Spleen (tissue), 11 donors: ENCODE results near the gene NKAIN2. TPM values are rescaled to one million over a fixed set of nuclear protein-coding genes. Genes with fewer than 3 reads are reported as not detected.

Source experiments
- DNase-seq: peaks from one replicate; pipeline ENCODE4 v3.0.0-alpha.2; 2020
- H3K27ac ChIP-seq, 8 donors: fragments of 200-600 bp; sonication (generic) in 7 of 8; 1 replicate in 4 of 8; 2 replicates in 4 of 8; pipeline versions ENCODE4 v1.5.0 to v1.8.0; 2016 to 2021; ENCODE audit warnings: inconsistent platforms in 4 of 8, mild to moderate bottlenecking in 4 of 8, moderate library complexity in 1 of 8
- H3K27me3 ChIP-seq, 7 donors: fragments of 200-600 bp; sonication (generic) in 6 of 7; replicated peaks in 1 of 7; 1 replicate in 4 of 7; 2 replicates in 3 of 7; pipeline versions ENCODE4 v1.5.0 to v1.8.0; 2016 to 2021; ENCODE audit warnings: inconsistent platforms in 3 of 7, mild to moderate bottlenecking in 1 of 7
- H3K36me3 ChIP-seq, 6 donors: fragments of 200-600 bp; sonication (generic) in 5 of 6; 1 replicate in 4 of 6; 2 replicates in 2 of 6; pipeline versions ENCODE4 v1.5.0 to v1.8.0; 2016 to 2021; ENCODE audit warnings: inconsistent platforms in 2 of 6
- H3K4me1 ChIP-seq, 6 donors: fragments of 200-600 bp; sonication (generic) in 5 of 6; 1 replicate in 3 of 6; 2 replicates in 3 of 6; pipeline versions ENCODE4 v1.5.0 to v1.8.0; 2016 to 2021; ENCODE audit warnings: inconsistent platforms in 3 of 6
- H3K4me3 ChIP-seq, 8 donors: fragments of 200-600 bp; sonication (generic) in 7 of 8; 1 replicate in 4 of 8; 2 replicates in 4 of 8; pipeline versions ENCODE4 v1.5.0 to v1.8.0; 2016 to 2021; ENCODE audit warnings: inconsistent platforms in 4 of 8, mild to moderate bottlenecking in 4 of 8, moderate library complexity in 2 of 8
- H3K9me3 ChIP-seq, 8 donors: fragments of 200-600 bp; sonication (generic) in 7 of 8; 1 replicate in 4 of 8; 2 replicates in 4 of 8; pipeline versions ENCODE4 v1.5.0 to v1.8.0; 2016 to 2021; ENCODE audit warnings: inconsistent platforms in 4 of 8
- POLR2A ChIP-seq, 3 donors: fragments of 450-650 bp; IDR thresholded peaks; one replicate each; pipeline ENCODE4 v1.5.1; 2017; ENCODE audit warnings: antibody characterized with exemption in 3 of 3, mild to moderate bottlenecking in 1 of 3
- POLR2AphosphoS5 ChIP-seq, 3 donors: sonication (generic); formaldehyde crosslinking; IDR thresholded peaks; one replicate each; pipeline ENCODE4 v1.5.1; 2017; ENCODE audit warnings: antibody characterized with exemption in 3 of 3
- WGBS, 5 donors: extraction: QIAGEN DNeasy Blood & Tissue Kit in 3 of 5; methylation state at CpG; one replicate each; pipeline versions ENCODE4 v1.1.5 to v1.1.7; 2013 to 2018; 5-methylcytosine and 5-hydroxymethylcytosine counted together
- intact Hi-C: fragments of 100-400 bp; cut with DNase I; formaldehyde crosslinking; loops from one replicate; pipeline ENCODE4 v1.15.0; 2023; ENCODE audit warnings: low total_unique reads
- polyA plus RNA-seq, 3 donors: library from polyadenylated mRNA; stranded (reverse); fragments of 200-250 nt; gene quantifications; one replicate each; pipeline ENCODE4 v1.2.1, GENCODE V29; 2013
- total RNA-seq, 7 donors: library from RNA; depleted of rRNA in 3 of 7; stranded (reverse); fragments of >200 nt in 3 of 7; fragmentation: NEBNext Ultra II Directional in 4 of 7; extraction: Animal tissue kit (Norgen Biotek cat#: 25700) in 4 of 7; gene quantifications; one replicate each; pipeline versions ENCODE4 v1.1.0 to v1.2.1, GENCODE V29; 2016 to 2021
- TF ChIP-seq, protein P1 (sequence below), 11 experiments: fragments of 200-600 bp in 7 of 11; fragments of 450-650 bp in 4 of 11; sonication (generic) in 4 of 11; IDR thresholded peaks in 8 of 11; conservative IDR thresholded peaks in 3 of 11; 1 replicate in 7 of 11; 2 replicates in 4 of 11; pipeline versions ENCODE4 v1.4.0 to v1.8.0; 2016 to 2021; ENCODE audit warnings: antibody characterized with exemption in 11 of 11, inconsistent platforms in 4 of 11, mild to moderate bottlenecking in 1 of 11
- donor health status: healthy with polysubstance abuse.
- donor health status: DM: no; HTN: no; CAD: no; lungs with moderate emphysema.
- donor health status: DM: no; HTN: no; CAD: no.
- donor health status: Bipolar disorder and iron deficiency.
- donor health status: healthy.
- donor health status: DM: no; HTN: no; CAD: no.
- donor health status: DM: yes; HTN: yes; CAD: no.

The NKAIN2 gene
- total and polyA plus RNA-seq, 10 donors: 0.13 to 0.51 (median 0.18) TPM; not detected in 4

DNA sequence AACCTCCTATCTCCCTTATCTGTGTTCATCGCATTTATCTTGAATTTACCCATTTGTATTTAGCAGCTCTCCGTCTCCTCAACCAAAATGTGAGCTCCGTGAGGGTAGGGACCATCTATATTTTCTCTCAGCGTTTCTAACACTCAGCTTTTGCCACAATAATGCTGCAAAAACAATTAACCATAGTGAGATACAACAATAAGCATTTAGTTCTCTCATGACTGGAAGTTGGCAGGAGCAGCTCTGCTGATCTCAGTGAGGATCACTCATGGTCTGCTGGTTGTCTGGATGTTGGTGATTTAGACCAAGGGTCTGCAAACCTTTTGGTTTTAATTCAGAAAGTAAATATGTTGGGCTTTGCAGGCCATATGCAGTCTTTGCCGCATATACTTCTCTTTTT, 763.7 kb downstream of the NKAIN2 start:
- intact Hi-C loops: no loop called here
- no peaks in the 10 kb centered on the region for H3K4me1 ChIP-seq
- H3K27ac ChIP-seq: no peak overlapping the region
- no peak for DNase-seq
- H3K4me3 ChIP-seq: no peak overlapping the region
- 81 to 94% (median 85%) methylated on average over 5 of the region's 5 CpGs for WGBS, 5 donors
- H3K27me3 ChIP-seq: no peaks in the 10 kb centered on the region
- peaks cover 0 to 30% (median 14%) of the 10 kb centered on the region in 8 donors for H3K9me3 ChIP-seq
- TF ChIP-seq POLR2A (IDR thresholded peaks at IDR 0.05) (no peak), POLR2AphosphoS5 (IDR thresholded peaks at IDR 0.05) (no peak)
- TF ChIP-seq, protein P1, sequence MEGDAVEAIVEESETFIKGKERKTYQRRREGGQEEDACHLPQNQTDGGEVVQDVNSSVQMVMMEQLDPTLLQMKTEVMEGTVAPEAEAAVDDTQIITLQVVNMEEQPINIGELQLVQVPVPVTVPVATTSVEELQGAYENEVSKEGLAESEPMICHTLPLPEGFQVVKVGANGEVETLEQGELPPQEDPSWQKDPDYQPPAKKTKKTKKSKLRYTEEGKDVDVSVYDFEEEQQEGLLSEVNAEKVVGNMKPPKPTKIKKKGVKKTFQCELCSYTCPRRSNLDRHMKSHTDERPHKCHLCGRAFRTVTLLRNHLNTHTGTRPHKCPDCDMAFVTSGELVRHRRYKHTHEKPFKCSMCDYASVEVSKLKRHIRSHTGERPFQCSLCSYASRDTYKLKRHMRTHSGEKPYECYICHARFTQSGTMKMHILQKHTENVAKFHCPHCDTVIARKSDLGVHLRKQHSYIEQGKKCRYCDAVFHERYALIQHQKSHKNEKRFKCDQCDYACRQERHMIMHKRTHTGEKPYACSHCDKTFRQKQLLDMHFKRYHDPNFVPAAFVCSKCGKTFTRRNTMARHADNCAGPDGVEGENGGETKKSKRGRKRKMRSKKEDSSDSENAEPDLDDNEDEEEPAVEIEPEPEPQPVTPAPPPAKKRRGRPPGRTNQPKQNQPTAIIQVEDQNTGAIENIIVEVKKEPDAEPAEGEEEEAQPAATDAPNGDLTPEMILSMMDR (IDR thresholded peaks at IDR 0.05 in 8 of 11, conservative IDR thresholded peaks at IDR 0.05 in 3 of 11): no peak
- H3K36me3 ChIP-seq: no peaks in the 10 kb centered on the region

DNA sequence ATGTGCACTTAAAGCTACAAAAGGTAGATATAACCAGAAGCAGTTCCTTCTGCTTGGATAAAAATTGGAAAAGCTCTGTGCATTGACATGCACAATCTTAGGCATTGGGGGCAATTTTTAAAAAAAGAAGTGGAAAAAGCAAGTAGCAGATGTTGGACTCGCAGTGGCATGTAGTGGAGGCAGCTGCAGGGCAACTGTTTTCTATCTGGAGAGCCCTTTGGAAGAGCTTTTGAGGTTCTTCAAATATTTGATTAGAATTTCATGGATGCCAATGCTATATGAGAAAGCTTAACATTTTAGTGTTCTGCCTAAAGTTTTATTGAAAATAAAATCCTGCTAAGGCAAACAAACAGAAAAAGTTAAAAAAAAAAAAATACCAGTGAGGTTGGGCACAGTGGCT, 770.3 kb downstream of the NKAIN2 start:
- WGBS, 5 donors: 53 to 79% (median 72%) methylated on average over 1 of the region's 1 CpG
- no peak for DNase-seq
- no peaks in the 10 kb centered on the region for H3K27me3 ChIP-seq

DNA sequence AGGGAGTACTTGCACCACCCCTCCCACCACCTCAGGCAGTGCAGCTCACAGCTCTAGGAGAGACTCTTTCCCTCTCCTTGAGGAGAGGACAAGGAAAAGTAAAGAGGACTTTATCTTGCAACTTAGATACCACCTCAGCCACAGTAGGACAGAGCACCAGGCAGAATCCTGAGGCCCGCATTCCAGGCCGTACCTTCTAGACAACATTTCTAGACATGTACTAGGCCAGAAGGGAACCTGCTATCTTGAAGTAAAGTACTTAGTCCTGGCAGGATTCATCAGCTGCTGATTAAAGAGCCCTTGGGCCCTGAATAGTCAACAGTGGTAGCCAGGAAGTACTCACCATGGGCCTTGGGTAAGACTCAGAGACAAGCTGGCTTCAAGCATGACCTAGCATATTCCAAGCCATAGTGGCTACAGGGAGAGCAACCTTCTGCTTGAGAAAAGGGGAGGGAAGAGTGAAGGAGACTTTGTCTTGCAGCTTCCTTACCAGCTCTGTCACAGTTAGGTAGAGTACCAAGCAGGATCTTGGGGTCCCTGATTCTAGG, 774.1 kb downstream of the NKAIN2 start:
- WGBS, 5 donors: 92 to 100% (median 94%) methylated on average over 2 of the region's 2 CpGs
- Histone ChIP-seq H3K4me3 (no peak overlapping the region), H3K27me3 (no peaks in the 10 kb centered on the region), H3K27ac (no peak overlapping the region), H3K9me3 (no peaks in the 10 kb centered on the region), H3K4me1 (no peaks in the 10 kb centered on the region), H3K36me3 (no peaks in the 10 kb centered on the region)
- DNase-seq: no peak
- intact Hi-C loops: no loop called here
- TF ChIP-seq, protein P1 (IDR thresholded peaks at IDR 0.05 in 8 of 11, conservative IDR thresholded peaks at IDR 0.05 in 3 of 11): no peak
- TF ChIP-seq POLR2AphosphoS5 (IDR thresholded peaks at IDR 0.05) (no peak), POLR2A (IDR thresholded peaks at IDR 0.05) (no peak)

More for the DNA sequence above, 770.3 kb downstream of the NKAIN2 start:
- Histone ChIP-seq H3K4me3 (no peak overlapping the region), H3K9me3 (peaks cover 0 to 24% (median 8%) of the 10 kb centered on the region in 8 donors), H3K4me1 (no peaks in the 10 kb centered on the region), H3K27ac (no peak overlapping the region), H3K36me3 (no peaks in the 10 kb centered on the region)
- TF ChIP-seq POLR2AphosphoS5 (IDR thresholded peaks at IDR 0.05): no peak
- no peak for TF ChIP-seq POLR2A (IDR thresholded peaks at IDR 0.05)
- TF ChIP-seq, protein P1 (IDR thresholded peaks at IDR 0.05 in 8 of 11, conservative IDR thresholded peaks at IDR 0.05 in 3 of 11): no peak
- intact Hi-C loops: no loop called here

DNA sequence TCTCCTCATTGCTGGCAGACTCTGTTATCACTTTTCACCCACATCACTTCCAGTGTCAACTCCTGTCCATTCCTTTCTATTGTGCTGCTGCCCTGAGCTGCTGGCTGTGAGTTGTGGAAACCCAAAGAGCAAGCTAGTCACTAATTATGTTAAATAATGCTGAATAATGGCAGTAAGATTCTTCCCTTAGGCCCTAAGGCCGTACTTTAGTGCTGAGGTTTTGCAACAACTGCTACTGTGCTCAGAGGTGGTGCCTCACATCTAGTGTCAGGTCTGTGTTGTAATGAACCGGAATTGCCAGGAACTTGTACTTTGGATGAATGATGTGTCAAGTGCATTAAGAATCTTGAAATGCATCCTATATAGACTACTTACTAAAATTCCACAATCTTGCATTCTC, 786.3 kb downstream of the NKAIN2 start:
- 42 to 46% (median 44%) methylated on average over 2 of the region's 2 CpGs for whole genome bisulfite sequencing, 5 donors
- H3K4me1 ChIP-seq: no peaks in the 10 kb centered on the region
- H3K4me3 ChIP-seq: no peak overlapping the region
- TF ChIP-seq, protein P1 (IDR thresholded peaks at IDR 0.05 in 8 of 11, conservative IDR thresholded peaks at IDR 0.05 in 3 of 11): no peak
- TF ChIP-seq POLR2AphosphoS5 (IDR thresholded peaks at IDR 0.05) (no peak), POLR2A (IDR thresholded peaks at IDR 0.05) (no peak)
- no peak overlapping the region for H3K27ac ChIP-seq
- DNase-seq: no peak
- intact Hi-C loops: no loop called here
- no peaks in the 10 kb centered on the region for H3K27me3 ChIP-seq
- no peaks in the 10 kb centered on the region for H3K36me3 ChIP-seq
- no peaks in the 10 kb centered on the region for H3K9me3 ChIP-seq
